HG02943 (cell line): ENCODE measurements around the gene NUP133.
"Not testable (repeated sequence)": the region's sequence is repeated elsewhere in the genome, so short reads cannot be mapped to it uniquely, and the experiment has no call there.

ENCODE experiments used
- ATAC-seq: cut with Tn5 transposase; IDR thresholded peaks from one replicate; pipeline ENCODE4 v1.9.1; 2021; ENCODE audit warnings: mild to moderate bottlenecking, low read depth, moderate library complexity; ENCODE audit not compliant: unreplicated experiment

NUP133 gene

GRCh38 chr1:229507951-229508822, at the start of gene NUP133:
Gene NUP133 (minus strand): TSS chr1:229508341. CDS start chr1:229508249, 92 bp downstream.
- ATAC-seq, result peak; percentile 78

DNA sequence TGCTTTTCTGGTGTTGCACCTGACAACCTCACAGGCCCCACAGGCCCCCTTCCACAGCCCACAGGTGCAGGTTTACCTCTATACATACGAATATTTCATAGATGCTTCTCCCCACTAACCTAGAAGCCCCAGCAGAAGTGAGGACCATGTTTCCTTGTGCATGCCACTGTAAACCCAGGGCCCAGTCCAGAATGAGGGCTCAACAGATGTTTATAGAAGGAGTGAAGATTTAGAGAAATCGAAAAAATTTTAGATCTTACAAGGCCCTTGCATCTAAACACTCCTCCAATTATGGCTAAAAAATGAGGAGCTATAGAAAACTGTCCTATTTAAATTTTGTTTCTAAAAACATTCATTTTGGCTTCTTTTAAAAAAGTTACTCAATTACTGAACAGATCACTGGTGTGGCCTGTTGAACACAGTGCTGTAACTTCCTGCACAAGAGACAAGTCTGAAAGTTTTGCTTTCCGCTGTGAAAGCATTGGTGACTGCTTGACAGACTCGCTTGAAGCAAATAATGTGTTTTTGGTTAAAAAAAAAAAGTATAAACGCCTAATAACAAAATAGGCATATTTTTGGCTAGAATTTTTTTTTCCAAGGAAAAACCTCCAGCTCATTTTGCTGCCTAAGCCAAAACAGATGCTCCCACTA, 49.2 kb upstream of the NUP133 start:
- ATAC-seq, result no peak

GRCh38 chr1:229554886-229555621, 46.9 kb upstream of the NUP133 start:
- ATAC-seq, result no peak

- ATAC-seq, result no peak
These were observed 45.5 kb upstream of the NUP133 start for GRCh38 chr1:229553621-229554130.

DNA sequence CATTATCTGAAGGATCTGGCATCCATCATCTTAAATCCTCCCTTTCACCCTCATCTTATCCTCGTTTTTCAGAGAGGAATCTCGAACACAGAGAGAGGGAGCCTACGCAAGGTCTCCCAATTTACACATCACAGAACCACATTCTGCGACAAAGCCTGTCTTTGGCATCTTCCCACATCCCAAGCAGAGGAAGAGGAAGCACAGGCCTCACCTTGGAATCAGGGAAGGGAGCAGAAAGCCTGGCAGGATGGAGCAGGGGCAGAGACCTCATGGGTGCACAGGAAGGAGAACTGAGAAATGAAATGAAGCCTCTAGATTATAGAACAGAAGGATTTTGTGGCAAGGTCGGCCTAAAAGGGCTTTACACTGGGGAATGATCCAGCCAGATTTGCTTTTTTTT, 44.6 kb upstream of the NUP133 start:
- no peak for ATAC-seq

DNA sequence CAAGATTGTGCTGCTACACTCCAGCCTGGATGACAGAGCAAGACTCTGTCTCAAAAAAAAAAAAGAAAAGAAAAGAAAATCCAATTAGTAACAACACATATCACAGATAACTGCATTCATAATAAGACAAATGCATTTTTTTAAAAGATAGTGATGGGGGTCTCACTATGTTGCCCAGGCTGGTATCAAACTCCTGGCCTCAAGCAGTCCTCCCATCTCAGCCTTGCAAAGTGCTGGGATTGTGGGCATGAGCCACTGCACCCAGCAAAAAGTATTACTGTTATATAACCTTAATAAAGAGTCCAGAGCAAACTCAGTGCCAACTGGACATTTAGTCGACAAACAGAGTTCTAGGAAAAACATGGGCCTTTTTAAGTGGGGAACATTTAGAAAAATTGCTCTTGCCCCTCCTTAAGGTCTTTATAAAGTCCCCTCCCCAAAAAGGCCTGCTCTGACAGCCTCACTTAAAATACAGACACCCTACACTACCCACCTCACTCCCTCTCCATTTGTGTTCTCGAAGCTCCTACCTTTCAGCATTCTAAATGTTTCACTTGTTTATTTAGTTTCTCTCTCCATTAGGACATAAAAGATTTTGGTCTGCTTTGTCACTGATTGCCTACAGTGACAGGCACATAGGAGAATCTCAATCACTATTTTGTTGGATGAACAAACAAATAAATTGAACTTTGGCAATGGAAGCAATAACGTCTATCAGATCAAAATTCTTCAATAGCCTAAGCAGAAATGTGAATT, 42.8 kb upstream of the NUP133 start:
- ATAC-seq, result no peak

DNA sequence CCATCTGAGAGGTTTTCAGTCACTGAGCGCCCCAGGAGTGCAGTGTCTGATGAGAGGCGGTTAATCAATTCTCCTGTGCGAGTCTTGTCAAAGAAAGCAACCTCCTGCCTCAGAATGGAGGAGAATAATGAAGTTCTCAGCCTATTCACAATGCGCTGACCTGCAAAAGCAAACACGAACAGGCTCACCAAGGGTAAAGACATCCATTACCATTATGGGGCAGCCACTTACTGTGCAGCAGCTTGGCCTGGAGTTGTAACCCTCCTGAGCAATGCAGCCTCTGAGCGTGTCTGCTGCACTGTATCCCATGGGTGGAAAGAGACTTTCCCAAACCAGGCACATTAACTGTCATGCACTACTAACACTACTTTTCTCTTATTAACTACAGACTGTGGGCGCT, 39.4 kb upstream of the NUP133 start:
- no peak for ATAC-seq

GRCh38 chr1:229544587-229544986, 36.4 kb upstream of the NUP133 start:
- no peak for ATAC-seq

- no peak for ATAC-seq
These were observed 31.8 kb upstream of the NUP133 start for GRCh38 chr1:229539863-229540506.

- ATAC-seq, result no peak
These were observed 30.8 kb upstream of the NUP133 start for GRCh38 chr1:229538945-229539344.

DNA sequence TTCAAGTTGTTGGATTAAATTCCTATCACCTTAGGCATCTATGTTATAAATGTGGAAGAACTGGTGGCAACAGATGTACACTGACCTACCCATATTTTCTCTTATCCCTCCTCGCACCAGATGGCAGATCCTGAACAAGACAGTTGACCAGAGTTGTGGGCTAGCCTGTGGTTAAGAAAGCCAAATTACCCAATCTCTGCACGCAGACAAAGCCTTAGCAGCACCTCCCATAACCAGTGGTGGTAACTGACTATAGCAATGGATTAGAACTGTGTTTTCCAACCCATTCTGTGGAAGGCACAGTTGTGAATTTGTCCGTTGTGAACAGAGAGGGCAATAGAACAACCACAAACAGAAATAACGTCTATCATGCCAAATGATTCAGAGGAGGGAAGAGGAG, 29.8 kb upstream of the NUP133 start:
- no peak for ATAC-seq

DNA sequence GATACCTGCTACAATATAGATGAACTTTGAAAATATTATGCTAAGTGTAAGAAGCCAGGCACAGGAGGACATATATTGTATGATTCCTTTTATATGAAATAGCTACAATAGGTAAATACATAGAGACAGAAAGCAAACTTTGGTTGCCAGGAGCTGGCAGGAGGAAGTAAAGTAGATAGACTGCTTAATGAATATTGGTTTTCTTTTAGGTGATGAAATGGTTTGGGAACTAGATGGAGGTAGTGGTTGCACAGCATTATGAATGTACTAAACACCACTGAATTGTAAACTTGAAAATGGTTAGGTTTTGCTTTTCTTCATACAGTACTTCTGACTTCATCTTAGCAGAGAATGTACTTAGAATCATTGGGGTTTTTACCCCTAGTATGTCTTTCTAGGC, 28.8 kb upstream of the NUP133 start:
- ATAC-seq, result no peak

DNA sequence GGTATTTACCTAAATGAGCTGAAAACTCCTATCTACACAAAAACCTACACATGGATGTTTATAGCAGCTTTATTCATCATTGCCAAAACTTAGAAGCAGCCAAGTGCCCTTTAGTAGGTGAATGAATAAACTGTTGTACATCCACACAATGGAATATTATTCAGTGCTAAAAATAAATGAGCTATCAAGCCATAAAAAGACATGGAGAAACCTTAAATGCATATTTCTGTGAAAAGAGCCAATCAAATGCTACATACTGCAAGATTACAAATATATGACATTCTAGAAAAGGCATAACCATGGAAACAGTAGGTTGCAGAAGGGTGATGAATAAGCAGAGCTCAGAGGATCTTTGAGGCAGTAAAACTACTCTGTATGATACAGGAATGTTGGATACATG, 27.1 kb upstream of the NUP133 start:
- no peak for ATAC-seq

GRCh38 chr1:229531326-229531725, 23.2 kb upstream of the NUP133 start:
- no peak for ATAC-seq

DNA sequence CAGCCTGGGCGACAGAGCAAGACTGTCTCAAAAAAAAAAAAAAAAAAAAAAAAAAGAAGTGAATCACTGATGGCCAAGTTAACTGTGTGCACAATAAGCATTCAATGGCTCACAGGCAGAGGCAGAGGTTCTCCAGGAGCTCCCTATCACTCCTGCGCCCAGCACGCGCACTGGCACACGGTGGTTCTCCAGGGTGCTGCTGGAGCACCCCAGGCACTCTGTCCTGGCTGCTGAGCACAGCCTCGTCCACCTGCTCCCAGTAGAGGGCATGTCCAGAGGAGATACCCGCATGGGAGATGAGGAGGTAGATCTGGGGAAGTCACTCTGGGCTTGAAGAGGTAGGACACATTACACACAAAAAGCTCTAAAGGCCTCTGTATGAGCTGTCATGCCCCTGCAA, 21.5 kb upstream of the NUP133 start:
- ATAC-seq, result no peak

- ATAC-seq, result no peak
These were observed 18.6 kb upstream of the NUP133 start for GRCh38 chr1:229526695-229527094.

- no peak for ATAC-seq
These were observed 14.9 kb upstream of the NUP133 start for GRCh38 chr1:229523052-229523451.

DNA sequence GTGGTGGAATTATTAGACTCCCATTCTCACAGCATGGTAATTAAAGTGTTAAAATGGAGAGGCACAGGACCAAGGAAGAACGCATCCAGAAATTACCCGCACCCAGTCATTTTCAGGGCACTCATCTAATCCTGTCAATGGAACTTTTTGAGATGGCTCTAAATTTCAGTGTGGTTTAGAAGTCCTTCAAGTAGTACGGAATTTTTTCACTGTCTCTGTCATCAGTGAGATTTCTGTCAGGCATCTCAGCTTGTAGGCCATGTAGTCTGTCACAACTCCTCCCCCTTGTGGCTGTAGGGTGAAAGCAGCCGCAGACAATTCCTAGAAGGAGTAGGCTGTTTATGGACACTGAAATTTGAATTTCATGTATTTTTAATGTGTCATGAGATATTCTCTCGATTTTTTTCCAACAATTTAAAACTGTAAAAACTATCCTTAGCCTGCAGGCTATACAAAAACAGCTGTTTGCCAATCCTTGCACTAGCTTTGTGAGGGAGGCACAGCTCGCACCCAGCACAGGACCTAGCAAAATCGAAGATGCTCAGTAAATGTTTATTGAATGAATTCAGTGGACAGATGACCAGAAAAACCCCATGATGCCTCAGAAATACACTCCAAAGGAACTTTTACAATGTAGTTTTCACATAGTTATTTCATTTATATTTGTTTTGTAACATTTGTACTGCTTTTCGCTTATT, 6.6 kb upstream of the NUP133 start:
- no peak for ATAC-seq

- not testable (repeated sequence) for ATAC-seq
These were observed 3.5 kb upstream of the NUP133 start for GRCh38 chr1:229511625-229512024.
